Measurements from ENCODE around the gene MICAL3.
A peak's percentile ranks its signal among the peaks of the same experiment; 100 is the strongest.
"Not testable (repeated sequence)": the region's sequence is repeated elsewhere in the genome, so short reads cannot be mapped to it uniquely, and the experiment has no call there.

Gene MICAL3

DNA sequence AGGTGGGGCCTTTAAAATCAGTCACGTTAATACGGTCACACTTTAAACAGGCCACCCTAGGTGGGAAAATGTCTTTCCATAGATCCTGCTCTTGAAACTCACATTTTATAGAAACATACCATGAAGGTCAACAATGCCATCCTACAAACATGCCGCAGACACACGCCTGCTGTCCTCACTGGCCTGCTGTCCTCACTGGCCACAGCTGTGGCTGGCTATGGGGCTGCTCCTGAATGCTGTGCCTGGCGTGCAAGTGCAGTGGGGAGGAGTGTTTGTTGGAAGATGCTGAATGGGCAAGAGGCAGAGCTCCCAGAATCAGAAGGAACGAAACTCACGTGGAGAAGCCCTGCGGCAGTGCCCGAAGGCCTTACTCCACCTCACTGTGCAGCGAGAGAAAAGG lies 143.9 kb downstream of the MICAL3 start (continued):
- TF ChIP-seq TSHZ2 (CRISPR knock-in tag; IDR thresholded peaks at IDR 0.05) = no peak
- TF ChIP-seq, protein P1, sequence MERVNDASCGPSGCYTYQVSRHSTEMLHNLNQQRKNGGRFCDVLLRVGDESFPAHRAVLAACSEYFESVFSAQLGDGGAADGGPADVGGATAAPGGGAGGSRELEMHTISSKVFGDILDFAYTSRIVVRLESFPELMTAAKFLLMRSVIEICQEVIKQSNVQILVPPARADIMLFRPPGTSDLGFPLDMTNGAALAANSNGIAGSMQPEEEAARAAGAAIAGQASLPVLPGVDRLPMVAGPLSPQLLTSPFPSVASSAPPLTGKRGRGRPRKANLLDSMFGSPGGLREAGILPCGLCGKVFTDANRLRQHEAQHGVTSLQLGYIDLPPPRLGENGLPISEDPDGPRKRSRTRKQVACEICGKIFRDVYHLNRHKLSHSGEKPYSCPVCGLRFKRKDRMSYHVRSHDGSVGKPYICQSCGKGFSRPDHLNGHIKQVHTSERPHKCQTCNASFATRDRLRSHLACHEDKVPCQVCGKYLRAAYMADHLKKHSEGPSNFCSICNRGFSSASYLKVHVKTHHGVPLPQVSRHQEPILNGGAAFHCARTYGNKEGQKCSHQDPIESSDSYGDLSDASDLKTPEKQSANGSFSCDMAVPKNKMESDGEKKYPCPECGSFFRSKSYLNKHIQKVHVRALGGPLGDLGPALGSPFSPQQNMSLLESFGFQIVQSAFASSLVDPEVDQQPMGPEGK (CRISPR knock-in tag; IDR thresholded peaks at IDR 0.05; ENCODE audit: borderline replicate concordance) = no peak

DNA sequence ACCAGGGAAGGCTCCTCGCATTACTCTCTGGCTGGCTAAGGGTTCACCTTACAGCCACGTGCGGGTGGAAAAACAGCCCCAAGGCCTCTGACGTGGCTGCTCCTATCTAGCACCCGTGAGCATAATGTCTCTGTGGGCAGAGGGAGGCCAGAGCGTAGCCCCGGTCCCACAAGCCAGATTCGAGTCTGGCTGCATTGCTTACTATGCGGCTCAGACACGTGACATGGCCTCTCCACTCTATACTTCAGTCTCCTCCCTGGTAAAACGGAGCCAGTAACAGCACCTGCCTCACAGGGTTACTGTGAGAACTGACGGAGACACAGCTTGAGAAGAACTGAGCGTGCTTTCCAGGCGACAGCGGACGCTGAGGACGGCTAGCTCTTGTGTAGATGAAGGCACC lies 144.3 kb downstream of the MICAL3 start:
- no peak for TF ChIP-seq ZNF70 (CRISPR knock-in tag; IDR thresholded peaks at IDR 0.05)
- TF ChIP-seq, protein P1 (CRISPR knock-in tag; IDR thresholded peaks at IDR 0.05; ENCODE audit: borderline replicate concordance) = no peak
- TF ChIP-seq ZNF8 (CRISPR knock-in tag; IDR thresholded peaks at IDR 0.05) = no peak
- TF ChIP-seq, protein P2, sequence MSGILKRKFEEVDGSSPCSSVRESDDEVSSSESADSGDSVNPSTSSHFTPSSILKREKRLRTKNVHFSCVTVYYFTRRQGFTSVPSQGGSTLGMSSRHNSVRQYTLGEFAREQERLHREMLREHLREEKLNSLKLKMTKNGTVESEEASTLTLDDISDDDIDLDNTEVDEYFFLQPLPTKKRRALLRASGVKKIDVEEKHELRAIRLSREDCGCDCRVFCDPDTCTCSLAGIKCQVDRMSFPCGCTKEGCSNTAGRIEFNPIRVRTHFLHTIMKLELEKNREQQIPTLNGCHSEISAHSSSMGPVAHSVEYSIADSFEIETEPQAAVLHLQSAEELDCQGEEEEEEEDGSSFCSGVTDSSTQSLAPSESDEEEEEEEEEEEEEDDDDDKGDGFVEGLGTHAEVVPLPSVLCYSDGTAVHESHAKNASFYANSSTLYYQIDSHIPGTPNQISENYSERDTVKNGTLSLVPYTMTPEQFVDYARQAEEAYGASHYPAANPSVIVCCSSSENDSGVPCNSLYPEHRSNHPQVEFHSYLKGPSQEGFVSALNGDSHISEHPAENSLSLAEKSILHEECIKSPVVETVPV (CRISPR knock-in tag; IDR thresholded peaks at IDR 0.05) = no peak
- no peak for TF ChIP-seq CREB5 (CRISPR knock-in tag; IDR thresholded peaks at IDR 0.05; ENCODE audit: low read depth)
- TF ChIP-seq ISL1 (CRISPR knock-in tag; IDR thresholded peaks at IDR 0.05) = no peak
- no peak for ATAC-seq

DNA sequence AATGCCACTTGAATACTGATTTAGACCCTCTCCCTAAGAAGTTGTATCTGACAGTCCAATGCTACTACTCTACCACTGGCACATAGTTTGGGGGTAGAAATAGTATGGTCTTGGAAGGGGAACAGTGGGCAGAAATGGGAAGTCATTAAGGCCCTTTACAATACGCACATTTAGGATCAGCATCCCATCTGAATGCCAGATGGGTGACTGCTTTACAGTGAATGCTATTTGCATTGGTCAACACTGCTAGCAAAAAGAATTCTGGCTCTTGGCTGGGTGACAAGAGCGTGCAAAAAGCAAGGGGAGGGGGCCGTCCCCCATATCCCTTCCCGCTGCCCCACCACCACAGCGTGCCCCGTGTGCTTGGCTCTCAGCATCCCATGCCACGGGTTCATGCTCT lies 145.4 kb downstream of the MICAL3 start:
- TF ChIP-seq ZC3H10 (CRISPR knock-in tag; IDR thresholded peaks at IDR 0.05) = no peak
- TF ChIP-seq TCF4 (CRISPR knock-in tag; IDR thresholded peaks at IDR 0.05; ENCODE audit: borderline replicate concordance) = peak; percentile 35
- ATAC-seq = no peak

- no peak for TF ChIP-seq ZNF8 (CRISPR knock-in tag; IDR thresholded peaks at IDR 0.05)
- no peak for TF ChIP-seq ISL1 (CRISPR knock-in tag; IDR thresholded peaks at IDR 0.05)
- no peak for TF ChIP-seq ZFP3 (CRISPR knock-in tag; IDR thresholded peaks at IDR 0.05)
- no peak for TF ChIP-seq ZFP30 (CRISPR knock-in tag; IDR thresholded peaks at IDR 0.05)
- no peak for TF ChIP-seq PPARA (CRISPR knock-in tag; IDR thresholded peaks at IDR 0.05; ENCODE audit: borderline replicate concordance)
- TF ChIP-seq ESRRG (CRISPR knock-in tag; IDR thresholded peaks at IDR 0.05) = no peak
- TF ChIP-seq, protein P2 (CRISPR knock-in tag; IDR thresholded peaks at IDR 0.05) = no peak
- TF ChIP-seq ZC3H10 (CRISPR knock-in tag; IDR thresholded peaks at IDR 0.05) = no peak
- TF ChIP-seq TOX (CRISPR knock-in tag; IDR thresholded peaks at IDR 0.05; ENCODE audit: borderline replicate concordance) = no peak
- TF ChIP-seq CREB5 (CRISPR knock-in tag; IDR thresholded peaks at IDR 0.05; ENCODE audit: low read depth) = no peak
- no peak for TF ChIP-seq CSDC2 (CRISPR knock-in tag; IDR thresholded peaks at IDR 0.05)
- no peak for TF ChIP-seq BACH2 (CRISPR knock-in tag; IDR thresholded peaks at IDR 0.05; ENCODE audit: borderline replicate concordance)
- no peak for TF ChIP-seq ZNF565 (CRISPR knock-in tag; conservative IDR thresholded peaks at IDR 0.05; ENCODE audit: low read depth)
- TF ChIP-seq, protein P1 (CRISPR knock-in tag; IDR thresholded peaks at IDR 0.05; ENCODE audit: borderline replicate concordance) = no peak
- no peak; the same call in 2 of the 3 replicates for ATAC-seq
Measured at GRCh38 chr22:17878186-17878694, 146.1 kb downstream of the MICAL3 start.

DNA sequence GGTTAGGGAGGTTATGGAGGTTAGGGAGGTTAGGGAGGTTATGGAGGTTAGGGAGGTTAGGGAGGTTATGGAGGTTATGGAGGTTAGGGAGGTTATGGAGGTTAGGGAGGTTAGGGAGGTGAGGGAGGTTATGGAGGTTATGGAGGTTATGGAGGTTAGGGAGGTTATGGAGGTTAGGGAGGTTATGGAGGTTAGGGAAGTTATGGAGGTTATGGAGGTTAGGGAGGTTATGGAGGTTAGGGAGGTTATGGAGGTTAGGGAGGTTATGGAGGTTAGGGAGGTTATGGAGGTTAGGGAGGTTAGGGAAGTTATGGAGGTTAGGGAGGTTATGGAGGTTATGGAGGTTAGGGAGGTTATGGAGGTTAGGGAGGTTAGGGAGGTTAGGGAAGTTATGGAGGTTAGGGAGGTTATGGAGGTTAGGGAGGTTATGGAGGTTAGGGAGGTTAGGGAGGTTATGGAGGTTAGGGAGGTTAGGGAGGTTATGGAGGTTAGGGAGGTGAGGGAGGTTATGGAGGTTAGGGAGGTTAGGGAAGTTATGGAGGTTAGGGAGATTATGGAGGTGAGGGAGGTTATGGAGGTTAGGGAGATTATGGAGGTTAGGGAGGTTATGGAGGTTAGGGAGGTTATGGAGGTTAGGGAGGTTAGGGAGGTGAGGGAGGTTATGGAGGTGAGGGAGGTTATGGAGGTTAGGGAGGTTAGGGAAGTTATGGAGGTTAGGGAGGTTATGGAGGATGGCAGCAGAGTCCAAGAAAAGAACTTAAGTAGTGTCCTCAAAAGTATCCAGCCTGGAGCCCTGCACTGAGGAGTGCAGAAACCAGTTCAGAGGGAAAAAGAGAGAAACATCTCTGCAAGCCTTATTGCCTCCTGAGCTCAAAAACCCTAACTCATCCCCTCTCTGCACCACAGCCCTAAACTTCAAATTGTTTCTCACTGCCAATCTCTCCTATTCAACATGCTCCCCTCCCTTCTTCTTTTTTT lies 147.2 kb downstream of the MICAL3 start:
- not testable (repeated sequence) for ATAC-seq
